Tongue (tissue), 2 donors: Measurements from ENCODE around the gene SMC2. TPM values are rescaled to one million over a fixed set of nuclear protein-coding genes. Genes with fewer than 3 reads are reported as not detected.

Experiments
- DNase-seq: peaks from one replicate; pipeline ENCODE4 v3.0.0-alpha.2; 2015
- total RNA-seq: library from RNA; depleted of rRNA; stranded (reverse); fragments of >200 nt; gene quantifications from one replicate; pipeline ENCODE4 v1.2.3, GENCODE V29; 2014

Gene SMC2
- total RNA-seq, 1 donor from 2014 or later = 23.5 TPM

DNA sequence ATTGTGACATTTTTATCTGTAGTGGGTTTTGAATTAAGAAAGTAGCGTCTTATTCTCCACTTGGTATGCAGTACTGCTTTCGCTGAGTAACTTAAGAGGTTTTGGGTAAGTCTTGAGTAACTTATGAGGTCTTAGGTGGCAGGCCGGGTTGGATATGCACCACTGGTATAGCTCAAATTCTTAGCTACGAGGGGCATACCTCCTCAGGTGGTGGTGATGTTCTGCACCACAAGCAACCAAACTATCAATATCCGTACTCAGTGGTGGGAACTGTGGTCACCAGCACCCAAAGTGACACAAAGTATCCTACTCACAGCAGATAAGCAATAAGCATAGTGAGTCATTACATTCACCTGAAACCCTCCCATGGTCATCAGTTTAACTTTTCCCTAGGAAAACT, 13.7 kb downstream of the SMC2 start:
- DNase-seq = no peak

DNA sequence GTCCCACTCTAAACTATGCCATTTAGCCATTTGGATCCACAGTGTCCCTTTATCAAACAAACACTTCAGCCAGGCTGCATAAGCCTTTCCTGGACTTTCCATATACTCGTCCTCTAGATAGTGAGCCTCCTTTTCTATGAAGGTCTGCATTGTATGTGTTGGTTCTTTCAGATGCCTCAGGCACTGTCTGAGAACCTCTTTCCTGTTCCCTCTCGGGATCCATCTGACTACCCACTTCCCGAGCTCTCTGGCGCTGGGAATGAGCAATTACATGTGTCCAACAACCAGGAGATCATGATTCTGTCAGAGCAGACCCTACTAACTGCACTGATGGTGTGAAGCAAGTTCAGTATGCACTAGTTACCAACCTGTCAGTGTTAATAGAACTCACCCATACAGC, 14.2 kb downstream of the SMC2 start:
- no peak for DNase-seq

- no peak for DNase-seq
These were observed 16.4 kb downstream of the SMC2 start for GRCh38 chr9:104110509-104110908.

DNA sequence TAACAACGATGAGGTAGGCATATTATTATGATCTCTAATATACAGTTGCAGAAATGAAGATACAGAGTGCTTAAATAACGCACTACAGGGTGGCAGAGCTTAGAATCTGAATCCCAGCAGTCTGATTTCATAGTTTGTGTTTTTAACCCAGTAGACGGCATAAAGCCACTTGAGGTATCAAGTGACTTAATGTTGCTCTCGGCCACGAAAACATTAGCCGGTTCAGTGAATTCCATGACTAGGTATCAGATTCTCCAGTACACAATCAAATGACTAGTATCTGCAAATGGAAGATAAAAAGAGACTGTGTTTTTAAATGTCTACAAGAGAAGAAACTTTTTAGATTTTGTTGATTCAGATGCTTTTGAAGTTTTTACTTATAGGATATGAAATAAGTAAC, 24.8 kb downstream of the SMC2 start:
- DNase-seq = no peak

DNA sequence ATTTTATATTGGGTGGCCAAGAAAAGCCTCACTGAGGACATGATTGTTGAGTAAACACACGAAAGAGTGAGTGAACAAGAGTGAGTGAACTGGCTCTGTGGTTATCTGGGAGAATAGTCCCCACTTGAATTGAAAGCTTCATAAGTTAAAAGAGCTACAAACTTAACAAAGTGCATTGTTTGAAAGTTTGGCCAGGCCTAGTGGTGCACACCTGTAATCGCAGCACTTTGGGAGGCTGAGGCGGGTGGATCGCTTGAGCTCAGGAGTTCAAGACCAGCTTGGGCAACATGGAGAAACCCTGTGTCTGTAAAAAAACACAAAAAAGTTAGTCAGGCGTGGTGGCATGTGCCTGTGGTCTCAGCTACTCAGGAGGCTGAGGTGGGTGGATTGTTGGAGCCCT, 26.9 kb downstream of the SMC2 start:
- DNase-seq = no peak

DNA sequence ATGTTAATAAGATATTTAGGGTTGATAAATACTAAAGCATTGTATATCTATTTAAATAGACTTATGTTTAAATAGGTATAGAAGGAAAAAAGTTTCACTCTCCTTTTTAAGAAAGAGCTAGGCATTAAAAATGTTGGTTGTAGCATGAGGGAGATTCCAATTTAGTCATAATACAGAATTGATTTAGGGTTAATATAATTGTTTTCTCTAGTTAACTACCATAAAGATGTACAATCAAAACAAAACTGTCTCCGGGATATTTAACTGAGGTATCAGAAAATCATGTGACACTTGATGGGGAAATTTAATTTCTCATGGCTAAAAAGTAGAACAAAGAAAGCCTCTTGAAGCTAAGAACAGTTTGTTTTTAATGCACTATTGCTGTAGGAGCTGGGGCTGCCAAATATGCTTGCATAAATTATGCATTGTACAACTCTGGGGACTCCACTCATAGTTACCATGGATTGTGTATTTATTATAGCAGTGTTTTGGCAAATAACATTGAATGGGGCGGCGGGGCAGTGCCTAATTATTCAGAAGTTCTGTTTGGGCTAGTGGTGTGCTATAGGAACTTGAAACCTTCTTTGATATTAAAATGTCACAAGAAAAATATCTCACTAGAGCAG, 44.2 kb downstream of the SMC2 start:
- DNase-seq = no peak

DNA sequence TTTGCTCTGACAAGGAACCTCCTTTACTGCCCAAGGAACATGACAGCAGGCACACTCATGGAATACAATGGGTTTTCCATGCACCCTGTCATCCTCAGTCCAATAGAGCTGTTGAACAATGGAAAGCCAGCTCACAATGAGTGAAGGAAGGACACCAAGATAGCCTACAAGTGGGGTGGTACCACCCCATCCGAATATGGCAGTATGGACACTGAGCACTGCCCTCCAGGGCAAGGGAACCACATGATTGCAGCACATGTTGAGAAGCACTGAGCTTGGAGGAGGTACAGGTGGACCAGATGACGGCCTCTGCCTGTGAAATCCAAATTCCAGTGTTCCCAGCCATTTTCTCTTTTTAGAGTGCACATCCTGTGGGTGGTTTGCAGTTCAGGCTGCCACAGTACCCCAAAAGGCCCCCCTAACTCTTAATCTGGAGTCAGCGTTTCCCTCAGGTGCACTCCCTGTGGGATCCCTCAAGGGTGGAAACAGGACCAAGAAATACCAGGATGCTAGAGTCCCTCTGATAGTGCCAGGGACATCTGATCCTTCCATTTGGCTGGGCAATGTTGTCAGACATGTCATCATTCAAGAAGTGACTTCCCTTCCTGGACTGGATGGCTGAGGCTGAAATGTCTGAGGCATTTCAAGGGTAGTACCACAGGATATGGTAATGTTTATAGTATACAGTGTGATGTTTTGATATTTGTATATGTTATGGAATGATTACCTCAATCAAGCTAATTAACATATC, 48.9 kb downstream of the SMC2 start:
- no peak for DNase-seq

DNA sequence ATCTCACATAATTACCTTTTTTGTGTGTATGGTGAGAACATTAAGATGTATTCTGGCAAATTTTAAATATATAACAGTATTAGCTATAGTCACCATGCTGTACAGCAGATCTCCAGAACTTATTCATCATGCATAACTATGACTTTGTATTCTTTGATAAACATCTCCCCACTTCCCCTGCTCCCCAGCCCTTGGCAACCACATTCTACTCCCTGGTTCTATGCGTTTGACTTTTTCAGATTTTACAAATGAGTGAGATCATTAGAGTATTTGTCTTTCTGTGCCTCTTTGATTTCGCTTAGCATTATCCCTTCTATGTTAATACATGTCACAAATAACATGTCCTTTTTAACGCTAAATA, 49.4 kb downstream of the SMC2 start:
- DNase-seq = no peak

DNA sequence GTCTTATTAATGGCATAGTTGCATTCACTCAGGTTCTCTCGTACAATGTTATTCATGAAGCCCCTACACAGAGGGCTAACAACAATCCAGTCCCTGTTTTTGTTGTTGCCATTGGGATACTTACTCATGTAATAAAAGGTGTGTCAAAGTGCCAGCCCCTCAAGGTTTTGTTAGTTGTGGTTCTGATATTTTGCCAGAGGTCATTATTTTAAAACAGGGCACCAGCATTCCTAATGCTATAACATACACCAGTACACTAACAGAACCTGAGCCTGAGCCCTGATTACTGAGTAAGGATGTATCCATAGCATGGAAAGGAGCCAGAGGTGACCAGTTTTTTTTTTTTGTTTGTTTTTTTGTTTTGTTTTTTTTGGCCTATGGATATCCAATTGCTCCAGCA, 50.2 kb downstream of the SMC2 start:
- DNase-seq = no peak

GRCh38 chr9:104173067-104173466, 79.0 kb downstream of the SMC2 start:
- no peak for DNase-seq

DNA sequence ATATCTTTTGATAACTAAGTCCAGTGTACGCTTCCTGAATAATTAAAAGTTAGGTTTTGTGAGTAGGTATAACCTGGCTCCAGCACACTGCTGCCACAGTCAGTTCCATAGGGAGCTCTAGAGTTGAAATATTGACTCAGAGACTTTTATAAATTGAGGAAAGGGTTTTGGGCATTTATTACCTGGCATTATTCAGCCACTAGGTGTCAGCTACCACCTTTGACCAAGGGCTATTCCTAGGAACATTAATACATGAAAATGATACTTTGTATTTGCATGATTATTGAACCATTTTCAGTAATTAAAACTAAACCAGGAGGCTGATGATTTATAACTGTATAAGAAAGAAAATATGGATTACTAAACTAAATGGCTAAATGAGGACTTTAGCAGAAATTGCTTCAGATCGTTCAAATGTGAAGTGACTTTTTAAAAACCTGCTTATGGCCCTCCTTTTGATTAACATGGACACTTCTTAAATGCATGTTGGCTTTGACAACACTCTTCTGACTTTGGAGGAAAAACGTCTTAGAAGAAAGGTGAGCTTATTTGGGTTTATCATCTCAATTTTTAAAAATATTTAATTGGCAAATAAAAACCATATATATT, 83.0 kb downstream of the SMC2 start:
- DNase-seq = peak; percentile 0

GRCh38 chr9:104177676-104178075, 83.6 kb downstream of the SMC2 start:
- DNase-seq = no peak
